Neural progenitor cell (in vitro differentiated cells): ENCODE data around the gene MGLL. TPM values are rescaled to one million over a fixed set of nuclear protein-coding genes. Genes with fewer than 3 reads are reported as not detected.
A peak's percentile ranks its signal among the peaks of the same experiment; 100 is the strongest.

Experiments used
- DNase-seq: peaks from one replicate; pipeline ENCODE4 v3.0.0-alpha.2; 2016; ENCODE audit warnings: low spot score
- H2AFZ ChIP-seq: fragments of 200-600 bp; sonication (generic); replicated peaks from 2 replicates; pipeline ENCODE4 v1.6.1; 2016; ENCODE audit warnings: antibody characterized with exemption
- H3F3A ChIP-seq: fragments of 200-600 bp; sonication (generic); 2 replicates; pipeline ENCODE4 v1.6.1; 2016; ENCODE audit warnings: antibody characterized with exemption, low read depth
- H3K27ac ChIP-seq: fragments of 200-600 bp; sonication (generic); 2 replicates; pipeline ENCODE4 v1.5.1; 2016; ENCODE audit warnings: mild to moderate bottlenecking
- H3K27me3 ChIP-seq: fragments of 200-600 bp; sonication (generic); 2 replicates; pipeline ENCODE4 v1.6.1; 2016; ENCODE audit warnings: mild to moderate bottlenecking, moderate library complexity
- H3K36me3 ChIP-seq: fragments of 200-600 bp; sonication (generic); 2 replicates; pipeline ENCODE4 v1.5.1; 2016
- H3K4me1 ChIP-seq: fragments of 200-600 bp; sonication (generic); 2 replicates; pipeline ENCODE4 v1.6.1; 2016; ENCODE audit warnings: mixed run types
- H3K4me2 ChIP-seq: fragments of 200-600 bp; sonication (generic); 2 replicates; pipeline ENCODE4 v1.6.1; 2016
- H3K4me3 ChIP-seq: fragments of 200-600 bp; sonication (generic); 2 replicates; pipeline ENCODE4 v1.5.1; 2016
- H3K79me2 ChIP-seq: fragments of 200-600 bp; sonication (generic); 2 replicates; pipeline ENCODE4 v1.6.1; 2016; ENCODE audit warnings: low read depth
- H3K9ac ChIP-seq: fragments of 200-600 bp; sonication (generic); 2 replicates; pipeline ENCODE4 v1.6.1; 2016
- H3K9me3 ChIP-seq: fragments of 200-600 bp; sonication (generic); 2 replicates; pipeline ENCODE4 v1.5.1; 2016; ENCODE audit warnings: low read depth
- H4K20me1 ChIP-seq: fragments of 200-600 bp; sonication (generic); 2 replicates; pipeline ENCODE4 v1.6.1; 2016; ENCODE audit warnings: low read depth
- H3K27ac Mint-ChIP-seq: 3 replicates; pipeline ENCODE4 v1.8.0; 2021; ENCODE audit warnings: mixed read lengths
- H3K27me3 Mint-ChIP-seq: 2 replicates; pipeline ENCODE4 v1.8.0; 2022; ENCODE audit warnings: low read depth, mild to moderate bottlenecking, inconsistent platforms, moderate library complexity, mixed read lengths; ENCODE audit not compliant: insufficient read depth
- H3K36me3 Mint-ChIP-seq: 3 replicates; pipeline ENCODE4 v1.8.0; 2021; ENCODE audit warnings: mixed read lengths
- H3K4me1 Mint-ChIP-seq: 3 replicates; pipeline ENCODE4 v1.8.0; 2021; ENCODE audit warnings: mixed read lengths
- H3K4me3 Mint-ChIP-seq: 3 replicates; pipeline ENCODE4 v1.8.0; 2021; ENCODE audit warnings: mild to moderate bottlenecking, moderate library complexity, mixed read lengths
- H3K9me3 Mint-ChIP-seq: 3 replicates; pipeline ENCODE4 v1.8.0; 2020; ENCODE audit warnings: mixed read lengths
- CTCF ChIP-seq: fragments of 200-600 bp; sonication (generic); IDR thresholded peaks from 2 replicates; pipeline ENCODE4 v1.5.1; 2017; ENCODE audit warnings: antibody characterized with exemption, mild to moderate bottlenecking
- EZH2 ChIP-seq: fragments of 200-600 bp; sonication (generic); IDR thresholded peaks from 2 replicates; pipeline ENCODE4 v1.6.1; 2017; ENCODE audit warnings: antibody characterized with exemption, mild to moderate bottlenecking, moderate library complexity
- EZH2phosphoT487 ChIP-seq: fragments of 200-600 bp; sonication (generic); IDR thresholded peaks from 2 replicates; pipeline ENCODE4 v1.6.1; 2017; ENCODE audit warnings: antibody characterized with exemption
- total RNA-seq: library from RNA; depleted of rRNA; stranded (reverse); fragments of >200 nt; gene quantifications from 2 replicates; pipeline ENCODE4 v1.2.3, GENCODE V29; 2015; ENCODE audit warnings: low replicate concordance

MGLL gene
- total RNA-seq, 1 donor from 2014 or later: 0.15 TPM

- Histone ChIP-seq H3K4me2 (no peak overlapping the region), H3F3A (peaks cover 4% of the 10 kb centered on the region), H3K79me2 (no peaks in the 10 kb centered on the region), H3K9ac (no peak overlapping the region), H2AFZ (no peak overlapping the region), H3K27me3 (peaks cover 30% of the 10 kb centered on the region), H3K4me1 (no peaks in the 10 kb centered on the region), H3K36me3 (no peaks in the 10 kb centered on the region), H3K9me3 (no peaks in the 10 kb centered on the region), H4K20me1 (no peaks in the 10 kb centered on the region), H3K27ac (no peak overlapping the region), H3K4me3 (no peak overlapping the region)
- H3K27me3 Mint-ChIP-seq: peaks cover 6% of the 10 kb centered on the region
- H3K4me3 Mint-ChIP-seq: peak overlapping the region; percentile 70
- no peak for DNase-seq
- no peaks in the 10 kb centered on the region for H3K9me3 Mint-ChIP-seq
- H3K4me1 Mint-ChIP-seq: peaks cover 14% of the 10 kb centered on the region
- H3K27ac Mint-ChIP-seq: peak overlapping the region; percentile 46
- H3K36me3 Mint-ChIP-seq: peaks cover 4% of the 10 kb centered on the region
- TF ChIP-seq CTCF (no peak), EZH2 (no peak)
Measured at GRCh38 chr3:127674790-127675189, 147.5 kb downstream of the MGLL start.

- Histone ChIP-seq H3K9ac (no peak overlapping the region), H3K4me3 (no peak overlapping the region)
- peak overlapping the region; percentile 87 for H3K4me3 Mint-ChIP-seq
Measured at GRCh38 chr3:127674101-127674721, 148.1 kb downstream of the MGLL start.

GRCh38 chr3:127673191-127674100 lies 148.9 kb downstream of the MGLL start:
- H2AFZ ChIP-seq: peak overlapping the region; percentile 95
- H3K79me2 ChIP-seq: no peaks in the 10 kb centered on the region
- peak overlapping the region; percentile 89 for H3K4me2 ChIP-seq
- no peaks in the 10 kb centered on the region for H3K9me3 Mint-ChIP-seq
- H3K9me3 ChIP-seq: no peaks in the 10 kb centered on the region
- H3K36me3 Mint-ChIP-seq: peaks cover 9% of the 10 kb centered on the region
- H3F3A ChIP-seq: peaks cover 4% of the 10 kb centered on the region
- peak; percentile 43 for TF ChIP-seq EZH2
- TF ChIP-seq EZH2phosphoT487: peak; percentile 40
- TF ChIP-seq CTCF: no peak
- peaks cover 30% of the 10 kb centered on the region for H3K27me3 ChIP-seq
- no peaks in the 10 kb centered on the region for H4K20me1 ChIP-seq
- H3K27ac Mint-ChIP-seq: no peak overlapping the region
- H3K36me3 ChIP-seq: no peaks in the 10 kb centered on the region
- peak overlapping the region; percentile 87 for H3K4me3 Mint-ChIP-seq
- H3K27ac ChIP-seq: no peak overlapping the region
- no peak overlapping the region for H3K9ac ChIP-seq
- peak; percentile 58 for DNase-seq
- no peaks in the 10 kb centered on the region for H3K4me1 ChIP-seq
- peaks cover 8% of the 10 kb centered on the region for H3K27me3 Mint-ChIP-seq
- H3K4me1 Mint-ChIP-seq: peaks cover 14% of the 10 kb centered on the region
- peak overlapping the region; percentile 84 for H3K4me3 ChIP-seq

More at GRCh38 chr3:127674101-127674721, 148.1 kb downstream of the MGLL start:
- no peaks in the 10 kb centered on the region for H3K9me3 ChIP-seq
- H3K36me3 Mint-ChIP-seq: peaks cover 6% of the 10 kb centered on the region
- no peak overlapping the region for H2AFZ ChIP-seq
- peaks cover 14% of the 10 kb centered on the region for H3K4me1 Mint-ChIP-seq
- H4K20me1 ChIP-seq: no peaks in the 10 kb centered on the region
- no peak overlapping the region for H3K27ac Mint-ChIP-seq
- peaks cover 6% of the 10 kb centered on the region for H3K27me3 Mint-ChIP-seq
- H3K4me1 ChIP-seq: no peaks in the 10 kb centered on the region
- H3K4me2 ChIP-seq: peak overlapping the region; percentile 89
- no peak for DNase-seq
- no peaks in the 10 kb centered on the region for H3K79me2 ChIP-seq
- H3K36me3 ChIP-seq: no peaks in the 10 kb centered on the region
- TF ChIP-seq CTCF (no peak), EZH2 (no peak), EZH2phosphoT487 (no peak)
- peaks cover 30% of the 10 kb centered on the region for H3K27me3 ChIP-seq
- H3K27ac ChIP-seq: no peak overlapping the region
- no peaks in the 10 kb centered on the region for H3K9me3 Mint-ChIP-seq
- peaks cover 4% of the 10 kb centered on the region for H3F3A ChIP-seq
